ENCODE data around the gene CFAP46. TPM values are rescaled to one million over a fixed set of nuclear protein-coding genes. Genes with fewer than 3 reads are reported as not detected.

CFAP46 gene
- total and polyA plus RNA-seq, 2 donors (not counting 1 experiment from before 2014, with no cell fraction given): 0.07 TPM; not detected in 1

DNA sequence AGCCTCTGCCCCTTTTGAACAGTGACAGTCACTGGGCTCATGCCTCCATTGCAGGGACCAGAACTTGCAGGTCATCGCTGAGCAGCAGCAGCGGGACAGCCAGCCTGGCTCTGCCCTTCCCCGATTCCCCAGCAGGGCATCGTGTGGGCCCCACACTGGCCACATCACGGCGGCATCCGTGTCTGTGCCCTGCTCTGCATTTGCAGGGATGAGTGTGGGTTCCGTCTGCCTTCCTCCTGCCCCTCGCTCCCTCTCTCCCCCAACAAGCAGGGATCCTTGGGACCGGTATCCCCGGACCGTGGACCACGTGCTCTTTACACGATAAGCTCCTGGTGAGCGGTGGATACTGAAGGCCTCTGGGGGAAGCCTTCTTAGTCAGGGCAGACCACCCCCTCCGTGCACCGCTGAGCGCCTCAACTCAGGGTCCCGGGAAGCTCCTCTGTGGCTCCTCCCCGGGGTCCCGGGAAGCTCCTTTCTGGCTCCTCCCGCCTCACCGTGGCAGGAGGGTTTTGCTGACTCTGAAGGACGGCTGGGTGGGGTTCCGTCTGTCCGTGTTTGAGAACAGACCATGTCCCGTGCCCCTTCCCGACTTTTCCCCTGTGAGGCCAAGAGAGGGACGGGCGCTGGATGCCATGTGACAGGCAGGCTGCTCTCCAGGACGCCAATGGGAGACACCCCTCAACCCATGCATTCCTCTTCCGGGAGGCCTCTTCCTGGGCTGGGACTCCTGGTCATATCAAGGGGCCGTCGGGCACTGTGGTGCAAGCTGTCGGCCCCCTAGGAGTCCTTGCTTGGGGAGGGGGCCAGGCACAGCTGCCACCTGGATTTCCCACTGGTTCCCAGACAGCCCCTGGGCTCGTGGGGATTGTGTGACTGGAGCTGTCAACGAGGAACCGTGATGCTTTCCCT, 132.9 kb downstream of the CFAP46 start:
- no peak for TF ChIP-seq EZH2 (IDR thresholded peaks at IDR 0.05; ENCODE audit: borderline replicate concordance, insufficient read depth, low read depth, low read length, poor library complexity, severe bottlenecking)
- TF ChIP-seq, protein P1, sequence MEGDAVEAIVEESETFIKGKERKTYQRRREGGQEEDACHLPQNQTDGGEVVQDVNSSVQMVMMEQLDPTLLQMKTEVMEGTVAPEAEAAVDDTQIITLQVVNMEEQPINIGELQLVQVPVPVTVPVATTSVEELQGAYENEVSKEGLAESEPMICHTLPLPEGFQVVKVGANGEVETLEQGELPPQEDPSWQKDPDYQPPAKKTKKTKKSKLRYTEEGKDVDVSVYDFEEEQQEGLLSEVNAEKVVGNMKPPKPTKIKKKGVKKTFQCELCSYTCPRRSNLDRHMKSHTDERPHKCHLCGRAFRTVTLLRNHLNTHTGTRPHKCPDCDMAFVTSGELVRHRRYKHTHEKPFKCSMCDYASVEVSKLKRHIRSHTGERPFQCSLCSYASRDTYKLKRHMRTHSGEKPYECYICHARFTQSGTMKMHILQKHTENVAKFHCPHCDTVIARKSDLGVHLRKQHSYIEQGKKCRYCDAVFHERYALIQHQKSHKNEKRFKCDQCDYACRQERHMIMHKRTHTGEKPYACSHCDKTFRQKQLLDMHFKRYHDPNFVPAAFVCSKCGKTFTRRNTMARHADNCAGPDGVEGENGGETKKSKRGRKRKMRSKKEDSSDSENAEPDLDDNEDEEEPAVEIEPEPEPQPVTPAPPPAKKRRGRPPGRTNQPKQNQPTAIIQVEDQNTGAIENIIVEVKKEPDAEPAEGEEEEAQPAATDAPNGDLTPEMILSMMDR (IDR thresholded peaks at IDR 0.05): no peak
- H3K9me3 Mint-ChIP-seq (ENCODE audit: insufficient read depth): no peaks in the 10 kb centered on the region
- H3K4me3 Mint-ChIP-seq: no peak overlapping the region
- H3K4me2 ChIP-seq (replicated peaks; ENCODE audit: low read depth, low read length, poor library complexity, severe bottlenecking): no peak overlapping the region
- H3K4me1 Mint-ChIP-seq: no peaks in the 10 kb centered on the region
- H3K9me3 ChIP-seq (ENCODE audit: control extremely low read depth in 1 of 3, control insufficient read depth in 2 of 3, insufficient read depth in 1 of 3, low read length in 2 of 3): peaks cover 0 to 7% (median 0%) of the 10 kb centered on the region in 3 donors
- peaks cover 0 to 1% (median 0%) of the 10 kb centered on the region in 4 experiments for H3K27me3 ChIP-seq (replicated peaks in 1 of 4; ENCODE audit: control extremely low read depth in 1 of 4, control insufficient read depth in 3 of 4, insufficient read depth in 4 of 4, low read length in 3 of 4)
- no peaks in the 10 kb centered on the region for H3K27me3 Mint-ChIP-seq
- H3K4me3 ChIP-seq (ENCODE audit: control extremely low read depth in 1 of 5, extremely low read depth in 1 of 5, insufficient read depth in 1 of 5, low read depth in 2 of 5, low read length in 4 of 5): no peak overlapping the region
- DNase-seq (no peak), ATAC-seq (ENCODE audit: low read depth) (no peak)
- no peaks in the 10 kb centered on the region for H4K20me1 ChIP-seq (ENCODE audit: control insufficient read depth, insufficient read depth, low read length, poor library complexity, severe bottlenecking)
- H3K27ac Mint-ChIP-seq: no peak overlapping the region
- intact Hi-C loops (cut with micrococcal nuclease): no loop called here
- H3K4me1 ChIP-seq (ENCODE audit: control insufficient read depth in 2 of 2, insufficient read depth in 2 of 2, low read length in 2 of 2): no peaks in the 10 kb centered on the region
- H3K79me2 ChIP-seq (ENCODE audit: control insufficient read depth, insufficient read depth, low read length): no peaks in the 10 kb centered on the region
- H2AFZ ChIP-seq (ENCODE audit: insufficient read depth, low read depth, low read length, poor library complexity, severe bottlenecking): no peak overlapping the region
- WGBS (ENCODE audit: insufficient coverage): 89% methylated on average over 36 of the region's 38 CpGs
- ChIA-PET POLR2A (no interaction called here), CTCF (no interaction called here)
- H3K9ac ChIP-seq (ENCODE audit: low read length): no peak overlapping the region
- no peak overlapping the region for H3K27ac ChIP-seq (ENCODE audit: low read length in 2 of 2)
- no peaks in the 10 kb centered on the region for H3K36me3 ChIP-seq (replicated peaks in 1 of 2; ENCODE audit: control extremely low read depth in 1 of 2, control insufficient read depth in 1 of 2, extremely low read depth in 1 of 2, insufficient read depth in 2 of 2, low read length in 1 of 2)
